ENCODE data around the gene LEMD1.

The LEMD1 gene

GRCh38 chr1:205382561-205382960, 39.3 kb downstream of the LEMD1 start:
- ATAC-seq, result no peak
- TF ChIP-seq ZC3H10 (CRISPR knock-in tag; IDR thresholded peaks at IDR 0.05), result no peak
- no peak for TF ChIP-seq ZNF70 (CRISPR knock-in tag; IDR thresholded peaks at IDR 0.05)
- no peak for TF ChIP-seq OSR1 (CRISPR knock-in tag; IDR thresholded peaks at IDR 0.05)
- TF ChIP-seq, protein P1, sequence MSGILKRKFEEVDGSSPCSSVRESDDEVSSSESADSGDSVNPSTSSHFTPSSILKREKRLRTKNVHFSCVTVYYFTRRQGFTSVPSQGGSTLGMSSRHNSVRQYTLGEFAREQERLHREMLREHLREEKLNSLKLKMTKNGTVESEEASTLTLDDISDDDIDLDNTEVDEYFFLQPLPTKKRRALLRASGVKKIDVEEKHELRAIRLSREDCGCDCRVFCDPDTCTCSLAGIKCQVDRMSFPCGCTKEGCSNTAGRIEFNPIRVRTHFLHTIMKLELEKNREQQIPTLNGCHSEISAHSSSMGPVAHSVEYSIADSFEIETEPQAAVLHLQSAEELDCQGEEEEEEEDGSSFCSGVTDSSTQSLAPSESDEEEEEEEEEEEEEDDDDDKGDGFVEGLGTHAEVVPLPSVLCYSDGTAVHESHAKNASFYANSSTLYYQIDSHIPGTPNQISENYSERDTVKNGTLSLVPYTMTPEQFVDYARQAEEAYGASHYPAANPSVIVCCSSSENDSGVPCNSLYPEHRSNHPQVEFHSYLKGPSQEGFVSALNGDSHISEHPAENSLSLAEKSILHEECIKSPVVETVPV (CRISPR knock-in tag; IDR thresholded peaks at IDR 0.05), result no peak
- no peak for TF ChIP-seq ARNTL (CRISPR knock-in tag; IDR thresholded peaks at IDR 0.05; ENCODE audit: borderline replicate concordance, low read depth)
- TF ChIP-seq POU6F1 (CRISPR knock-in tag; IDR thresholded peaks at IDR 0.05; ENCODE audit: borderline replicate concordance, low read depth), result no peak
- TF ChIP-seq SNAI2 (CRISPR knock-in tag; IDR thresholded peaks at IDR 0.05), result no peak
- TF ChIP-seq BACH2 (CRISPR knock-in tag; IDR thresholded peaks at IDR 0.05; ENCODE audit: borderline replicate concordance), result no peak
- no peak for TF ChIP-seq ZFP3 (CRISPR knock-in tag; IDR thresholded peaks at IDR 0.05)
- no peak for TF ChIP-seq ISL1 (CRISPR knock-in tag; IDR thresholded peaks at IDR 0.05)
- TF ChIP-seq TOX (CRISPR knock-in tag; IDR thresholded peaks at IDR 0.05; ENCODE audit: borderline replicate concordance), result no peak
- no peak for TF ChIP-seq GLIS3 (CRISPR knock-in tag; IDR thresholded peaks at IDR 0.05)
- TF ChIP-seq CREB5 (CRISPR knock-in tag; IDR thresholded peaks at IDR 0.05; ENCODE audit: low read depth), result no peak
- TF ChIP-seq, protein P2, sequence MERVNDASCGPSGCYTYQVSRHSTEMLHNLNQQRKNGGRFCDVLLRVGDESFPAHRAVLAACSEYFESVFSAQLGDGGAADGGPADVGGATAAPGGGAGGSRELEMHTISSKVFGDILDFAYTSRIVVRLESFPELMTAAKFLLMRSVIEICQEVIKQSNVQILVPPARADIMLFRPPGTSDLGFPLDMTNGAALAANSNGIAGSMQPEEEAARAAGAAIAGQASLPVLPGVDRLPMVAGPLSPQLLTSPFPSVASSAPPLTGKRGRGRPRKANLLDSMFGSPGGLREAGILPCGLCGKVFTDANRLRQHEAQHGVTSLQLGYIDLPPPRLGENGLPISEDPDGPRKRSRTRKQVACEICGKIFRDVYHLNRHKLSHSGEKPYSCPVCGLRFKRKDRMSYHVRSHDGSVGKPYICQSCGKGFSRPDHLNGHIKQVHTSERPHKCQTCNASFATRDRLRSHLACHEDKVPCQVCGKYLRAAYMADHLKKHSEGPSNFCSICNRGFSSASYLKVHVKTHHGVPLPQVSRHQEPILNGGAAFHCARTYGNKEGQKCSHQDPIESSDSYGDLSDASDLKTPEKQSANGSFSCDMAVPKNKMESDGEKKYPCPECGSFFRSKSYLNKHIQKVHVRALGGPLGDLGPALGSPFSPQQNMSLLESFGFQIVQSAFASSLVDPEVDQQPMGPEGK (CRISPR knock-in tag; IDR thresholded peaks at IDR 0.05; ENCODE audit: borderline replicate concordance), result no peak
- TF ChIP-seq ESRRG (CRISPR knock-in tag; IDR thresholded peaks at IDR 0.05), result no peak
- no peak for TF ChIP-seq ZNF8 (CRISPR knock-in tag; IDR thresholded peaks at IDR 0.05)

DNA sequence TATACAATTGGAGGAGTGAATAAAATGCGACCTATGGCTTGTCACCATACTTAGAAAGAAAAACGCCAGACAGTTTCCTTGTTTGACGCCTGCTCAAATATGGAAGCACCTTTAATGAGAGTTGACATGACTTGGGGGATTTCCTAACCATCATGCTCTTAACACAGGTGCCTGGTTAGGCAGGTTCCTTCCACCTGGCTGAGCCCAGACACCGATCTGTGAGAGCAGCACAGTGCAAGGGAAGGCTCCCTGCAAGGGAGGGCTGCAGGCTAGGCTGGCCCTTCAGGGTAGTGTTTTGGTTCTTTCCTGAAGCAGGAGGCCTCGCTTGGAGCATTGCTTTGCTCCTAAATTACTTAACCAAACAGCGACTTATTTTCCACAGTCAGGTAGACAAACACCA, 40.6 kb downstream of the LEMD1 start:
- TF ChIP-seq ZNF565 (CRISPR knock-in tag; conservative IDR thresholded peaks at IDR 0.05; ENCODE audit: low read depth) (no peak), GLIS3 (CRISPR knock-in tag; IDR thresholded peaks at IDR 0.05) (no peak), OSR1 (CRISPR knock-in tag; IDR thresholded peaks at IDR 0.05) (no peak), CREB5 (CRISPR knock-in tag; IDR thresholded peaks at IDR 0.05; ENCODE audit: low read depth) (no peak), ARNTL (CRISPR knock-in tag; IDR thresholded peaks at IDR 0.05; ENCODE audit: borderline replicate concordance, low read depth) (no peak), ZFP3 (CRISPR knock-in tag; IDR thresholded peaks at IDR 0.05) (no peak), ESRRG (CRISPR knock-in tag; IDR thresholded peaks at IDR 0.05) (no peak), ZC3H10 (CRISPR knock-in tag; IDR thresholded peaks at IDR 0.05) (no peak), SNAI2 (CRISPR knock-in tag; IDR thresholded peaks at IDR 0.05) (no peak), ZNF70 (CRISPR knock-in tag; IDR thresholded peaks at IDR 0.05) (no peak)
- TF ChIP-seq, protein P2 (CRISPR knock-in tag; IDR thresholded peaks at IDR 0.05; ENCODE audit: borderline replicate concordance), result no peak
- TF ChIP-seq, protein P1 (CRISPR knock-in tag; IDR thresholded peaks at IDR 0.05), result no peak
- ATAC-seq, result no peak

DNA sequence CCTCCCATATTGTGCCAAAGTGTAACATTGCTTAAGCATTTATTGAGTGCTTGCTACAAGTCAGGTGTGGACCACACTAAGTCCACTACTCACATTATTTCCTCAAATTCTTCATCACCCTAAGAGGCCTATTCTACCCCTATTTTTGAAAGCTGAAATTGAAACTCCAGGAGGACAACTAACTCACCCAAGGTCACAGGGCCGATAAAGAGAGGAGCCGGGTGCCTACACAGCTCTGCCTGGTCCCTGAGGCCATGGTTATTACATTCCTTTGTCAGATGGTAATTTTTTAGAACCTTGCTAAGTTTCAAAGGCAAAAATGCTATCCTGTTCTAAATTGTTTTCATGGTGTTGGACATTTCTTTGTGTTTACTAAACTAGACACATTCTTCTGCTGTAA, 41.0 kb downstream of the LEMD1 start:
- no peak for ATAC-seq
- TF ChIP-seq TSHZ2 (CRISPR knock-in tag; IDR thresholded peaks at IDR 0.05) (no peak), RARB (CRISPR knock-in tag; IDR thresholded peaks at IDR 0.05) (no peak), ESRRG (CRISPR knock-in tag; IDR thresholded peaks at IDR 0.05) (no peak), GLIS3 (CRISPR knock-in tag; IDR thresholded peaks at IDR 0.05) (no peak), ZFP30 (CRISPR knock-in tag; IDR thresholded peaks at IDR 0.05) (no peak), SNAI2 (CRISPR knock-in tag; IDR thresholded peaks at IDR 0.05) (no peak), ZC3H10 (CRISPR knock-in tag; IDR thresholded peaks at IDR 0.05) (no peak), PPARA (CRISPR knock-in tag; IDR thresholded peaks at IDR 0.05; ENCODE audit: borderline replicate concordance) (no peak), TCF4 (CRISPR knock-in tag; IDR thresholded peaks at IDR 0.05; ENCODE audit: borderline replicate concordance) (no peak), ISL1 (CRISPR knock-in tag; IDR thresholded peaks at IDR 0.05) (no peak)

All from SK-N-SH treated with all-trans-retinoic acid at 6 μM for 48 hours (cell line).